H9 (cell line): ENCODE results near the gene ACVR1B. TPM values are rescaled to one million over a fixed set of nuclear protein-coding genes. Genes with fewer than 3 reads are reported as not detected.

ENCODE experiments used
- DNase-seq: peaks from one replicate; pipeline ENCODE4 v3.0.0-alpha.2; 2017
- H2AFZ ChIP-seq: one replicate; pipeline ENCODE4 v1.6.1; 2013; ENCODE audit warnings: mild to moderate bottlenecking, low read length, control low read depth, moderate library complexity
- H2AK5ac ChIP-seq: 2 replicates; pipeline ENCODE4 v1.6.1; 2013; ENCODE audit warnings: low read length, control low read depth, mixed read lengths; ENCODE audit not compliant: insufficient read length
- H2BK120ac ChIP-seq: one replicate; pipeline ENCODE4 v1.6.1; 2013; ENCODE audit warnings: low read depth, mild to moderate bottlenecking, low read length, control low read depth, inconsistent platforms; ENCODE audit not compliant: poor library complexity, severe bottlenecking
- H2BK12ac ChIP-seq: 2 replicates; pipeline ENCODE4 v1.6.1; 2013; ENCODE audit warnings: low read length, control low read depth, mixed read lengths, low read depth; ENCODE audit not compliant: insufficient read length
- H2BK15ac ChIP-seq: 2 replicates; pipeline ENCODE4 v1.6.1; 2013; ENCODE audit warnings: low read depth, low read length, control low read depth
- H2BK20ac ChIP-seq: one replicate; pipeline ENCODE4 v1.6.1; 2013; ENCODE audit warnings: low read depth, mild to moderate bottlenecking, low read length, control low read depth, inconsistent platforms; ENCODE audit not compliant: poor library complexity, severe bottlenecking
- H2BK5ac ChIP-seq: 2 replicates; pipeline ENCODE4 v1.6.1; 2013; ENCODE audit warnings: low read length, control low read depth, mixed read lengths; ENCODE audit not compliant: insufficient read length
- H3K14ac ChIP-seq: 2 replicates; pipeline ENCODE4 v1.6.1; 2013; ENCODE audit warnings: low read length, control low read depth; ENCODE audit not compliant: insufficient read depth
- H3K18ac ChIP-seq: 2 replicates; pipeline ENCODE4 v1.6.1; 2013; ENCODE audit warnings: low read depth, mild to moderate bottlenecking, mixed read lengths, low read length, control low read depth; ENCODE audit not compliant: insufficient read length
- H3K23ac ChIP-seq: 2 replicates; pipeline ENCODE4 v1.6.1; 2013; ENCODE audit warnings: low read length, control low read depth, mixed read lengths, low read depth; ENCODE audit not compliant: insufficient read length
- H3K23me2 ChIP-seq: 2 replicates; pipeline ENCODE4 v1.6.1; 2013; ENCODE audit warnings: low read depth, mild to moderate bottlenecking, mixed read lengths, low read length, control low read depth; ENCODE audit not compliant: insufficient read length, poor library complexity, severe bottlenecking
- H3K27ac ChIP-seq: 2 replicates; pipeline ENCODE4 v1.5.1; 2013; ENCODE audit warnings: low read length, control low read depth, mixed read lengths, low read depth; ENCODE audit not compliant: insufficient read length
- H3K27me3 ChIP-seq: 2 replicates; pipeline ENCODE4 v1.6.1; 2013; ENCODE audit warnings: low read length, control low read depth, inconsistent platforms; ENCODE audit not compliant: insufficient read depth
- H3K4ac ChIP-seq: 2 replicates; pipeline ENCODE4 v1.6.1; 2013; ENCODE audit warnings: low read depth, mild to moderate bottlenecking, control low read depth, inconsistent platforms, low read length, moderate library complexity
- H3K4me1 ChIP-seq: 2 replicates; pipeline ENCODE4 v1.6.1; 2013; ENCODE audit warnings: low read length, control low read depth, inconsistent platforms; ENCODE audit not compliant: insufficient read depth
- H3K4me2 ChIP-seq: 2 replicates; pipeline ENCODE4 v1.6.1; 2013; ENCODE audit warnings: low read length, control low read depth, mixed read lengths; ENCODE audit not compliant: insufficient read length, insufficient read depth
- H3K56ac ChIP-seq: 2 replicates; pipeline ENCODE4 v1.6.1; 2013; ENCODE audit warnings: low read depth, mild to moderate bottlenecking, mixed read lengths, low read length, control low read depth; ENCODE audit not compliant: insufficient read length
- H3K79me1 ChIP-seq: 2 replicates; pipeline ENCODE4 v1.6.1; 2013; ENCODE audit warnings: low read depth, mild to moderate bottlenecking, moderate library complexity, low read length, control low read depth, inconsistent platforms; ENCODE audit not compliant: insufficient read depth, poor library complexity, severe bottlenecking
- H3K79me2 ChIP-seq: 2 replicates; pipeline ENCODE4 v1.6.1; 2013; ENCODE audit warnings: low read length, control low read depth, inconsistent platforms; ENCODE audit not compliant: insufficient read depth
- H3K9ac ChIP-seq: 2 replicates; pipeline ENCODE4 v1.6.1; 2013; ENCODE audit warnings: low read length, control low read depth, mixed read lengths; ENCODE audit not compliant: insufficient read length; ENCODE audit errors: extremely low read depth
- H3K9me3 ChIP-seq: one replicate; pipeline ENCODE4 v1.6.1; 2013; ENCODE audit warnings: low read depth, low read length, inconsistent platforms; ENCODE audit not compliant: control insufficient read depth
- H3T11ph ChIP-seq: one replicate; pipeline ENCODE4 v1.6.1; 2013; ENCODE audit warnings: mild to moderate bottlenecking, low read length, control low read depth, inconsistent platforms
- H4K20me1 ChIP-seq: one replicate; pipeline ENCODE4 v1.6.1; 2013; ENCODE audit not compliant: control insufficient read depth, insufficient read length, insufficient read depth
- H4K5ac ChIP-seq: 2 replicates; pipeline ENCODE4 v1.6.1; 2013; ENCODE audit warnings: low read depth, mild to moderate bottlenecking, mixed read lengths, low read length, control low read depth; ENCODE audit not compliant: insufficient read length
- H4K8ac ChIP-seq: replicated peaks from 2 replicates; pipeline ENCODE4 v1.6.1; 2013; ENCODE audit warnings: low read length, control low read depth, mixed read lengths, low read depth; ENCODE audit not compliant: insufficient read length
- H4K91ac ChIP-seq: 2 replicates; pipeline ENCODE4 v1.6.1; 2013; ENCODE audit warnings: low read depth, mild to moderate bottlenecking, moderate library complexity, mixed read lengths, low read length, control low read depth; ENCODE audit not compliant: insufficient read length
- H3K27ac Mint-ChIP-seq, 3 experiments: 2 replicates in 2 of 3; 3 replicates in 1 of 3; pipeline ENCODE4 v1.8.0; 2020 to 2021; ENCODE audit warnings: mixed read lengths in 3 of 3, mild to moderate bottlenecking in 1 of 3, moderate library complexity in 1 of 3
- H3K27me3 Mint-ChIP-seq: 2 replicates; pipeline ENCODE4 v1.8.0; 2021; ENCODE audit warnings: low read depth, mild to moderate bottlenecking, moderate library complexity, mixed read lengths
- H3K36me3 Mint-ChIP-seq, 3 experiments: 2 replicates in 2 of 3; 3 replicates in 1 of 3; pipeline ENCODE4 v1.8.0; 2020 to 2021; ENCODE audit warnings: low read depth in 3 of 3, mixed read lengths in 3 of 3; ENCODE audit not compliant: insufficient read depth in 1 of 3
- H3K4me1 Mint-ChIP-seq, 2 experiments: 2 replicates each; pipeline ENCODE4 v1.8.0; 2020; ENCODE audit warnings: mixed read lengths in 2 of 2
- H3K4me3 Mint-ChIP-seq, 2 experiments: 2 replicates in 1 of 2; 3 replicates in 1 of 2; pipeline ENCODE4 v1.8.0; 2020 to 2021; ENCODE audit warnings: mild to moderate bottlenecking in 2 of 2, mixed read lengths in 2 of 2, moderate library complexity in 1 of 2
- H3K9me3 Mint-ChIP-seq, 2 experiments: 2 replicates in 1 of 2; 3 replicates in 1 of 2; pipeline ENCODE4 v1.8.0; 2020; ENCODE audit warnings: mild to moderate bottlenecking in 2 of 2, mixed read lengths in 2 of 2, moderate library complexity in 1 of 2
- CTCF ChIP-seq: fragments of 200-600 bp; sonication (generic); conservative IDR thresholded peaks from 3 replicates; pipeline ENCODE4 v1.8.0; 2021; ENCODE audit warnings: antibody characterized with exemption, mild to moderate bottlenecking
- WGBS: extraction: QIAGEN DNeasy Blood & Tissue Kit; methylation state at CpG from one replicate; pipeline ENCODE4 v1.1.7; 2013; ENCODE audit warnings: missing lambda C conversion rate, low lambda C conversion rate, mixed read lengths; ENCODE audit not compliant: insufficient read length; ENCODE audit errors: extremely low coverage; 5-methylcytosine and 5-hydroxymethylcytosine counted together
- total RNA-seq: library from RNA; stranded (reverse); gene quantifications from 2 replicates; pipeline ENCODE4 v1.2.1, GENCODE V29; 2021

Gene ACVR1B
- total RNA-seq, 1 experiment from 2014 or later, result 16.3 TPM

GRCh38 chr12:52010152-52010622 lies 58.7 kb downstream of the ACVR1B start:
- Mint-ChIP-seq H3K27me3 (peaks cover 78% of the 10 kb centered on the region), H3K4me1 (peaks cover 33 to 50% of the 10 kb centered on the region in 2 experiments), H3K9me3 (no peaks in the 10 kb centered on the region; a peak in 2 of 5 replicates), H3K4me3 (peak overlapping the region in 1 of 2 experiments; percentile 29; a peak in 1 of 5 replicates), H3K36me3 (peaks cover 0 to 14% (median 14%) of the 10 kb centered on the region in 3 experiments; a peak in 4 of 7 replicates), H3K27ac (peak overlapping the region; percentile 74 to 91 (median 77); a peak in 5 of 7 replicates)
- H3K56ac ChIP-seq, result no peak overlapping the region
- no peak overlapping the region for H2BK5ac ChIP-seq
- H2BK120ac ChIP-seq, result no peak overlapping the region
- H2BK12ac ChIP-seq, result no peak overlapping the region
- no peak overlapping the region for H4K91ac ChIP-seq
- H3K23me2 ChIP-seq, result peaks cover 7% of the 10 kb centered on the region
- no peak overlapping the region for H3T11ph ChIP-seq
- peaks cover 16% of the 10 kb centered on the region; the same call in 1 of the 2 replicates for H3K27me3 ChIP-seq
- H4K20me1 ChIP-seq, result no peaks in the 10 kb centered on the region
- no peak overlapping the region for H3K4me2 ChIP-seq
- no peak overlapping the region for H2BK20ac ChIP-seq
- H3K79me2 ChIP-seq, result no peaks in the 10 kb centered on the region
- no peak overlapping the region; the same call in 1 of the 2 replicates for H2BK15ac ChIP-seq
- no peak for TF ChIP-seq CTCF
- DNase-seq, result peak; percentile 96
- no peak overlapping the region for H3K27ac ChIP-seq
- no peak overlapping the region for H4K5ac ChIP-seq
- H2AK5ac ChIP-seq, result no peak overlapping the region
- no peaks in the 10 kb centered on the region for H3K79me1 ChIP-seq
- peaks cover 5% of the 10 kb centered on the region; the same call in 1 of the 2 replicates for H3K4me1 ChIP-seq
- no peak overlapping the region for H3K23ac ChIP-seq
- no peak overlapping the region for H3K9ac ChIP-seq
- H4K8ac ChIP-seq, result no peak overlapping the region
- no CpG with 5 or more reads among the region's 11 CpGs for WGBS
- no peak overlapping the region for H3K4ac ChIP-seq
- H3K9me3 ChIP-seq, result no peaks in the 10 kb centered on the region
- no peak overlapping the region for H2AFZ ChIP-seq
- peak overlapping the region; percentile 16 for H3K14ac ChIP-seq
- peak overlapping the region; percentile 36 for H3K18ac ChIP-seq
